LNCaP clone FGC (cell line): Measurements from ENCODE around the gene LMAN2.

Experiments used
- DNase-seq: peaks from one replicate; pipeline ENCODE4 v3.0.0-alpha.2; 2011; ENCODE audit warnings: low read depth
- H3K4me3 ChIP-seq: 2 replicates; pipeline ENCODE4 v1.5.1; 2011; ENCODE audit warnings: mild to moderate bottlenecking, low read depth, low read length, control low read depth
- TF ChIP-seq, protein P1 (sequence below): IDR thresholded peaks from 2 replicates; pipeline ENCODE4 v1.5.1; 2012; ENCODE audit warnings: mild to moderate bottlenecking; ENCODE audit not compliant: control insufficient read depth, insufficient read depth; ENCODE audit errors: extremely low read depth

Gene LMAN2

DNA sequence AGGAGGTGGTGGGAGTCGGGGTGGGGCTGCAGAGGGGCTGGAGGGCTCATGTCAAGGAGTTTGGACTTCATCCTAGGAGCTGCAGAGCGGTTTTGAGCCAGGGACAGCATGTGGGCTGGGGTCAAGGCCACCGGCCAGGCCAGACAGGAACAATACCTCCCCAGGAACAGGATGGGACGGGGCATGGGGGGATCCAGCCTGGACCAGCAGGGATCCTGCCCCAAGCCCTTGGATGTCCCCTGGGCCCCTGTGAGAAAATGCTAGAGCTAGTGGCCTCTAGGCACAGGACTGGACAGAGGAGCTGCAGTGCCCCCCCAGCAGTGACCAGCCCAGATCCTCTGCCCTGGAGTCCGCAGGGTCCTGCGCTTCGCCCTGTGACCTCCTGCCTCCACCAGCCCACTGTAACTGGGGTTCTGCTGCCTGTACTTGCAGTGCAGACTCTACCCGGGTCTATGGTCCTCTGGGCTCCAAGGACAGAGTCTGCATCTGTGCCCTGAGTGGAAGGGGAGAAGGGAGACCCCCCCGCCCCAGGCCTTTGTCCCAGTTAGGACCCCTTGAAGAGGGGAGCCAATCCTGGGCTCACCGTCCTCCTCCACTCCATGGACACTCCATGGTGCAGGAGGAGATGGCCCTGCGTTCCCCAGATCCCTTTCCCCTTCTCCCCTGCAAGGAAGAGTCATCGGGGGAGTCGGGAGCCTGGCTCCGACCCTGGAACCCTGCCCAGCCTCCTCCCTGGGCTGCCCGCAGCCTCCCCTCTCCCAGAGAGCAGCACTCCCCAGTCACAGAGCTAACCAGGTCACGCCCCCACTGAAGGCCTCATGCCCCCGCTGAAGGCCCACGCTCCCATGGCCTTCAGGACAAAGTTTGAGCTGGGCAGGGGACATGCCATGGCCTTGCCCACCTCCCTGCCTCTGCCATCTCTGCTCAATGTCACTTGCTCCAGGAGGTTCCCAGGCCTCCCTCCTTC lies 36.8 kb downstream of the LMAN2 start:
- no peak overlapping the region for H3K4me3 ChIP-seq
- TF ChIP-seq, protein P1, sequence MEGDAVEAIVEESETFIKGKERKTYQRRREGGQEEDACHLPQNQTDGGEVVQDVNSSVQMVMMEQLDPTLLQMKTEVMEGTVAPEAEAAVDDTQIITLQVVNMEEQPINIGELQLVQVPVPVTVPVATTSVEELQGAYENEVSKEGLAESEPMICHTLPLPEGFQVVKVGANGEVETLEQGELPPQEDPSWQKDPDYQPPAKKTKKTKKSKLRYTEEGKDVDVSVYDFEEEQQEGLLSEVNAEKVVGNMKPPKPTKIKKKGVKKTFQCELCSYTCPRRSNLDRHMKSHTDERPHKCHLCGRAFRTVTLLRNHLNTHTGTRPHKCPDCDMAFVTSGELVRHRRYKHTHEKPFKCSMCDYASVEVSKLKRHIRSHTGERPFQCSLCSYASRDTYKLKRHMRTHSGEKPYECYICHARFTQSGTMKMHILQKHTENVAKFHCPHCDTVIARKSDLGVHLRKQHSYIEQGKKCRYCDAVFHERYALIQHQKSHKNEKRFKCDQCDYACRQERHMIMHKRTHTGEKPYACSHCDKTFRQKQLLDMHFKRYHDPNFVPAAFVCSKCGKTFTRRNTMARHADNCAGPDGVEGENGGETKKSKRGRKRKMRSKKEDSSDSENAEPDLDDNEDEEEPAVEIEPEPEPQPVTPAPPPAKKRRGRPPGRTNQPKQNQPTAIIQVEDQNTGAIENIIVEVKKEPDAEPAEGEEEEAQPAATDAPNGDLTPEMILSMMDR, result no peak
- no peak for DNase-seq

DNA sequence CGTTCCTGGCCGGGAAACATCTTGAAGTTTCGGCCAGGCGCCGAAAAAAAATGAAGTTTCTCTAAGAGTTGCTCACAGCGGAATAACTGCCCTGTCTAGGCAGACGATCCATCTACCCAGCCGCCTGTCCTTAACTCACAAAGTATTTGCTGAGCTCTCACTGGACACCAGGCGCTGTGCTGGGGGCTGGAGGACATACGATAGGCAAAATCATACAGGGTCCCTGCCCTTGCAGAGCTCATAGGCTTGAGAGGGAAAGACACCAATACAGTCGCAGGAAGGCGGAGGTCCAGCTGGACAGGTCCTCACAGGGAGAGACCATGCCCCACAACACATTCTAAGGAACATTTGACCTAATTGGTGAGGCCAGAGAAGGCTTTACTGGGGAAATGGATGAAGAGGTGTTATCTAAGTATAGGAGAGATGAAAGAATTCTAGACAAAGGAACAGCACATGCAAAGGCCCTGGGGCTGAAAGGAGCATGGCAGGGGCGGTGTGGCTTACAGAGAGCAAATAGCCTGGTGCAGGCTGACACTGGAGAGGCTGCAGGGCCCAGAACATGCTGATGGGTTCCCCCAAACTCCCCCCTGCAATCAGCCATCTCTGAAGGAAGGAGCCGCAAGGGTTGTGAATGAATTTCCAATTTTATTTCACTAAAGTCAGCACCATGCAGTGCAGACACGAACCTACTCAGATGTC lies 37.8 kb downstream of the LMAN2 start:
- TF ChIP-seq, protein P1, result no peak
- no peak for DNase-seq
- H3K4me3 ChIP-seq, result no peak overlapping the region

DNA sequence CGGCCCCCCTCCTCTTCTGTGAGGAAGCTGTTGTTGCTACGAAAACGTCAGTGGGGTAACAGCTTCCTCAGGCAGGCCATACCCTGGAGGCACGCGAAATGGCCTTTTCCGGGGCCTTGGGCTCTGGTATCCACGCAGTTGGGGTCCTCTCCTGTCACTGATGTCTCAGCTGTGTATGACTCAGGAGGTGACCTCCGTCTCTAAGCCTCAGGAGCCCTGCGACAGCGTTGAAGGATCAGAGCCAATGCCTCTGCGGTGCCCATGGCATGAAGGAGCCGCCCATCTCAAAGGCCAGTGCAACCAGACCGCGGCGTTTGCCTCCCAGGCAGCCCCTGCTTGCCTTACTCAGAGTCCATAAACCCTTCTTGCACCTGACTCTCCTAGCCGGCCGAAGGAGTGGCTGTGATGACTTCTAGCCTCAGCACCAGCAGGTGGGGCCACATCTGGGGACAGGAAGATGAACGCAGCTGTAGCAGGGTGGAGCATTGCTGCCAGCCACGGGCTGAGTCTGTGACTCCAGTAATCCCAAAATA lies 38.8 kb downstream of the LMAN2 start:
- peak overlapping the region; percentile 75 for H3K4me3 ChIP-seq
- TF ChIP-seq, protein P1, result no peak
- no peak for DNase-seq

DNA sequence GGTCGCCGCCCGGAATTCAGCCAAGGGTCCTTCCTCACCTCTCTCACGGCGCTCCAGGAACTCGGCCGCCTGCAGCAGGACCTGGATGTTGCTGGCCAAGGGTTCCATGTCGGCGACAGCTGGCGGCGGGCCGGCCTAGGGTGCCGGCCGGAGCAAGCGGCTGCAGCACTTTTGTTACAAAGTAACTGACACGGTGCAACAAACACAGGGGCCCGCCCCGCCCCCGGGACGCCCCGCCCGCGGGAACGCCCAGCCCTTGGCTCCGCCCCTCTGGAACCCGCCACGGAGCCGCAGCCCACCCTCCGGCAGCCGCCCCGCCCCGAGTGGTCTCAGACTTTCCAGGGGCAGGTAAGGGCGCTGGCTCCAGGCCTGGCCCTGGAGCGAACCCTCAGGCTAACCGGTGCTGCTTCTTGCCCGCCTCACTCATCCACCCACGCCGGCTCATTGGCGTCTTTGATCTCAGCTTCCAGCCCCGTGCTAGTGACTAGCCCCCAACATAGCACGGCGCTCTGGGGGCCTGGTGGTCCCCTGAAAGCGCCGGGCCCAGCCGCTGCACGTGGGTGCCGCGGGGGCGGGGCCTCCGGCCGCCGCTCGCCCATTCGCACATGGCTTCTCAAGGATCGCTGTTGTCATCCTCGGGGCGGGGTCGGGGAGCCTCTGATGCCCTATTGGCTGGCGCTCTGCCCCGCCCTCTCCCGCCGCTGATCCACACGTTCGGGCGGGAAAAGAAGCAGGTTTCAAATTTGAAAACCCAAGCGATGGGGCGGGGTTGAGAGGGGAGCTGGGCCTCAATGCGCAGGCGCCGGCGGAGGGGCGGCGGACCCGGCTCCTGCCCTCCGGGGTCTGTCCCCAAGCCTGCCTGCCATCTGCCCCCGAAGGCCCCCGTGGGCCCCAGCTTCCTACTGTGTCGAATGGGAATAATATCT lies 39.5 kb downstream of the LMAN2 start, which contains the start of gene MXD3:
Gene MXD3, minus strand, starts transcription at position 176 of the 926 bp plus-strand sequence. Its CDS starts 68 bp downstream, at position 108.
- peak; percentile 79 for DNase-seq
- peak within 1 kb of the TSS; percentile 75 for H3K4me3 ChIP-seq
- TF ChIP-seq, protein P1, result no peak

DNA sequence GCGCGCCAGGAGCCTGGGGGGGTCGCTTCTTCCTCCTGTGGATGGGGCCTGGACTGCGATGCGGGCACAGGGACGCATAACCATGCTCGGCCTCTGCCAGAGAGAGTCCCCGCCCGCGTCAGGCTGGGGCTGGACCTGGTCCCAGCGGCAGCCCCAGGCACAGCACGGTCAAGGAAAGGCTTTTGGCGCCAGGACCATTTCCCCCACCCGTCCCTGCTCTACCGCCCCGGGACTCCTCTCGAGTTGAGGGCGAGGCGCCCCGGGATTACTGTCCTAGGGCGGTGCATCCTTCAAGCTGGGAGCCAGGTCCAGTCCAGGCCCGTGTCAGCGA lies 40.1 kb downstream of the LMAN2 start:
- TF ChIP-seq, protein P1, result no peak
- DNase-seq, result no peak
- H3K4me3 ChIP-seq, result peak overlapping the region; percentile 75

DNA sequence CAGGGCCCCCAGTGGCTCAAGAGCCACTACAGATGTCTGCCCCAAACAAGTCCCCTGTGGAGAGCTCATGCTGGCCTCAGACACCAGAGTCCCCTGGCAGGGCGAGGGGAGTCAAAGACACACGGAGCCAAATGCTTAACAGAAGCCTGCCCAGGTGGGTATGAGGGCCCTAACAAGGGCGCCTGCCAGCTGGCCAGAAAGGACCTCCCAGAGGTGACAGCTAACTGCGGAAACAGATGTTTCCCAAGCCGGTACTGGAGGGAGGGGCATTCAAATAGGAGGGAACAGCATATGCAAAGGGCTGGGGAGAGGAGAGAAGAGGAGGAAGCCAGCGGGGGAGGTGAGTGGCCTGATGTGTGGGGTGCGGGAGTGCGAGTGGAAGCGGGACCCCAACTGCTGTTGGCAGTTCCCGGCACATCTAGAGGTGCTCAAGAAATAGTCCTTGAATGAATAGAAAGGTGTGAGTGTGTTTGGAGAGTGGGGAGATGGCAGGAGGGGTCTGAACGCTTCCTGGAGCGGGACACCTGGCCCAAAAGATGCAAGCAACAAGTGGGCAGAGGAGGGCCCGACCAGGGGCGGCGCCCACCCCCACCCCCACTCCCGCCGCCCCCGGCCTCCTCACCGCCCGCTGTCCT lies 40.6 kb downstream of the LMAN2 start:
- no peak for DNase-seq
- H3K4me3 ChIP-seq, result peak overlapping the region; percentile 75
- TF ChIP-seq, protein P1, result no peak
